Astrocyte (in vitro differentiated cells and primary cell): ENCODE results near the gene PDE1A. TPM values are rescaled to one million over a fixed set of nuclear protein-coding genes. Genes with fewer than 3 reads are reported as not detected.

Experiments used
- DNase-seq: peaks from one replicate; pipeline ENCODE4 v3.0.0-alpha.2; 2010; ENCODE audit warnings: low read depth
- FAIRE-seq: peaks from 2 replicates; lab custom pipeline; 2011; peaks lifted over from hg19 to GRCh38; lab: Jason Lieb, UNC
- H2AFZ ChIP-seq: 2 replicates; pipeline ENCODE4 v1.6.0; 2012; ENCODE audit warnings: low read depth, low read length, inconsistent platforms
- H3K27ac ChIP-seq: 2 replicates; pipeline ENCODE4 v1.5.1; 2011; ENCODE audit warnings: low read depth, low read length, inconsistent platforms
- H3K27me3 ChIP-seq: 2 replicates; pipeline ENCODE4 v1.6.0; 2011; ENCODE audit warnings: low read length, inconsistent platforms; ENCODE audit not compliant: insufficient read depth
- H3K36me3 ChIP-seq: 2 replicates; pipeline ENCODE4 v1.5.1; 2011; ENCODE audit warnings: low read length, inconsistent platforms; ENCODE audit not compliant: insufficient read depth
- H3K4me1 ChIP-seq: 2 replicates; pipeline ENCODE4 v1.5.1; 2011; ENCODE audit warnings: low read length, inconsistent platforms; ENCODE audit not compliant: insufficient read depth
- H3K4me2 ChIP-seq: 2 replicates; pipeline ENCODE4 v1.6.0; 2012; ENCODE audit warnings: low read length, inconsistent platforms
- H3K4me3 ChIP-seq: 2 replicates; pipeline ENCODE4 v1.5.1; 2011; ENCODE audit warnings: low read depth, mild to moderate bottlenecking, low read length, inconsistent platforms; ENCODE audit not compliant: insufficient read depth
- H3K79me2 ChIP-seq: 2 replicates; pipeline ENCODE4 v1.6.0; 2012; ENCODE audit warnings: mild to moderate bottlenecking, low read length, inconsistent platforms; ENCODE audit not compliant: insufficient read depth
- H3K9ac ChIP-seq: 2 replicates; pipeline ENCODE4 v1.6.0; 2012; ENCODE audit warnings: mild to moderate bottlenecking, low read length, inconsistent platforms
- H3K9me3 ChIP-seq: 2 replicates; pipeline ENCODE4 v1.5.1; 2012; ENCODE audit warnings: low read depth, mild to moderate bottlenecking, low read length, inconsistent platforms; ENCODE audit not compliant: insufficient read depth
- H4K20me1 ChIP-seq: 2 replicates; pipeline ENCODE4 v1.6.0; 2012; ENCODE audit warnings: low read length, inconsistent platforms; ENCODE audit not compliant: insufficient read depth
- H3K27ac Mint-ChIP-seq: one replicate; pipeline ENCODE4 v1.8.0; 2021; ENCODE audit warnings: mild to moderate bottlenecking, mixed read lengths; ENCODE audit not compliant: unreplicated experiment
- H3K27me3 Mint-ChIP-seq: one replicate; pipeline ENCODE4 v1.8.0; 2021; ENCODE audit warnings: low read depth, mixed read lengths; ENCODE audit not compliant: unreplicated experiment
- H3K36me3 Mint-ChIP-seq: one replicate; pipeline ENCODE4 v1.8.0; 2021; ENCODE audit warnings: low read depth, mixed read lengths; ENCODE audit not compliant: unreplicated experiment
- H3K4me1 Mint-ChIP-seq: one replicate; pipeline ENCODE4 v1.8.0; 2021; ENCODE audit warnings: low read depth, mixed read lengths; ENCODE audit not compliant: unreplicated experiment
- H3K4me3 Mint-ChIP-seq: one replicate; pipeline ENCODE4 v1.8.0; 2021; ENCODE audit warnings: mild to moderate bottlenecking, moderate library complexity, mixed read lengths; ENCODE audit not compliant: unreplicated experiment
- H3K9me3 Mint-ChIP-seq: one replicate; pipeline ENCODE4 v1.8.0; 2021; ENCODE audit warnings: mild to moderate bottlenecking, mixed read lengths; ENCODE audit not compliant: unreplicated experiment
- CTCF ChIP-seq: IDR thresholded peaks from 2 replicates; pipeline ENCODE4 v1.5.1; 2011; ENCODE audit warnings: low read depth, mild to moderate bottlenecking, inconsistent platforms, low read length, moderate library complexity; ENCODE audit not compliant: insufficient read depth
- EZH2 ChIP-seq: IDR thresholded peaks from 2 replicates; pipeline ENCODE4 v1.6.1; 2012; ENCODE audit warnings: mild to moderate bottlenecking, low read length, inconsistent platforms; ENCODE audit not compliant: insufficient read depth
- total RNA-seq: library from RNA; stranded (reverse); gene quantifications from 2 replicates; pipeline ENCODE4 v1.2.1, GENCODE V29; 2021

Gene PDE1A
- total RNA-seq, 1 donor from 2014 or later = 0.32 TPM

DNA sequence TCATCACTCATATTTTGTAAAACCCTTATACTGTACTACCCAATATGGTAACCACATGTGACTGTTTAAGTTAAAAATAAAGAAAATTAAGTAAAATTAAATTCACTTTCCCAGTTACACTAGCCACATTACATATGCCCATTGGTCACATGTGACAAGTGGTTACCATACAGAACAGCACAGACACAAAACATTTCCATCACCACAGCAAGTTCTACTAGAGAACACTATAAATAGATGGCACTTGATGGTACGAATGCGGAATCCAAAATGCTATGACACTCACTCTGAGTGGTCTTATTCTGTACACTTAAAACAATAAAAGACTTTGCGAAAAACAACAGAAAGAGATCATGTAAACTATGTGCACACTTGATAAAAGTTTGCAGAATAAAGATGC is 202.2 kb downstream of the PDE1A start:
- TF ChIP-seq EZH2 (no peak), CTCF (no peak)
- Histone ChIP-seq H3K9ac (no peak overlapping the region), H4K20me1 (no peaks in the 10 kb centered on the region), H3K4me2 (no peak overlapping the region), H3K36me3 (no peaks in the 10 kb centered on the region), H2AFZ (no peak overlapping the region), H3K27me3 (no peaks in the 10 kb centered on the region), H3K27ac (no peak overlapping the region), H3K9me3 (no peaks in the 10 kb centered on the region), H3K4me1 (peaks cover 5% of the 10 kb centered on the region), H3K4me3 (no peak overlapping the region), H3K79me2 (no peaks in the 10 kb centered on the region)
- H3K36me3 Mint-ChIP-seq = no peaks in the 10 kb centered on the region
- no peak for DNase-seq
- H3K27ac Mint-ChIP-seq = no peak overlapping the region
- no peaks in the 10 kb centered on the region for H3K27me3 Mint-ChIP-seq
- no peak overlapping the region for H3K4me3 Mint-ChIP-seq
- no peaks in the 10 kb centered on the region for H3K9me3 Mint-ChIP-seq
- FAIRE-seq = no peak
- no peaks in the 10 kb centered on the region for H3K4me1 Mint-ChIP-seq

DNA sequence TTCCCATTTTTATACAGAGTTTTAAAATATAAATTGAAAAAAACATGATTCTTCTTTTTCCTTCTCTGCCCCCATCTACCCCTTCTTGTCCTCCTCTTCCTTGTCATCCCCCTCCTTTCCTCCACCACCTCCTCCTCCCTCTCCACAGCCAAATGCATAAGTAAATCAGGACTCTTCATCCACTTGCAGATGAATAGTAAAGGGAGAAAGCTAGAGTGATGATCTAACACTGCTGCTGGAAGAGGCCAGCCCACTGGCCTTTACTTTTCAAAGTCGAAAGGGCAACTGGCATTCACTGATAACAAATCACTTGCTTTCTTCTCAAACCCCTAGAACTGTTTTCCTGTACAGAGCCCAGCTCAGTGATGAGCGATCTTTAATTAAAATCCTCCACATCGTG is 205.8 kb downstream of the PDE1A start:
- Mint-ChIP-seq H3K9me3 (no peaks in the 10 kb centered on the region), H3K4me1 (no peaks in the 10 kb centered on the region), H3K27ac (no peak overlapping the region), H3K4me3 (no peak overlapping the region), H3K27me3 (no peaks in the 10 kb centered on the region), H3K36me3 (no peaks in the 10 kb centered on the region)
- FAIRE-seq (no peak), DNase-seq (no peak)
- Histone ChIP-seq H3K27ac (no peak overlapping the region), H3K9ac (no peak overlapping the region), H2AFZ (no peak overlapping the region), H3K9me3 (no peaks in the 10 kb centered on the region), H3K79me2 (no peaks in the 10 kb centered on the region), H3K27me3 (no peaks in the 10 kb centered on the region), H3K4me3 (no peak overlapping the region), H4K20me1 (no peaks in the 10 kb centered on the region), H3K4me2 (no peak overlapping the region), H3K36me3 (no peaks in the 10 kb centered on the region), H3K4me1 (no peaks in the 10 kb centered on the region)
- TF ChIP-seq CTCF (no peak), EZH2 (no peak)

- no peak for FAIRE-seq
- Mint-ChIP-seq H3K27me3 (no peaks in the 10 kb centered on the region), H3K27ac (no peak overlapping the region), H3K9me3 (no peaks in the 10 kb centered on the region), H3K4me1 (no peaks in the 10 kb centered on the region), H3K36me3 (no peaks in the 10 kb centered on the region), H3K4me3 (no peak overlapping the region)
- no peak for DNase-seq
- TF ChIP-seq CTCF (no peak), EZH2 (no peak)
- no peaks in the 10 kb centered on the region for H3K36me3 ChIP-seq
- no peaks in the 10 kb centered on the region for H3K4me1 ChIP-seq
- no peak overlapping the region for H2AFZ ChIP-seq
- H3K9ac ChIP-seq = no peak overlapping the region
- no peaks in the 10 kb centered on the region for H3K27me3 ChIP-seq
- no peak overlapping the region for H3K4me2 ChIP-seq
- no peaks in the 10 kb centered on the region for H3K9me3 ChIP-seq
- no peaks in the 10 kb centered on the region for H3K79me2 ChIP-seq
- no peak overlapping the region for H3K27ac ChIP-seq
- H3K4me3 ChIP-seq = no peak overlapping the region
- no peaks in the 10 kb centered on the region for H4K20me1 ChIP-seq
Measured at GRCh38 chr2:182220335-182220734, 206.5 kb downstream of the PDE1A start.
